HCT116 (cell line): ENCODE results near the gene BCL11B.

Experiments
- CBX3 ChIP-seq: IDR thresholded peaks from 2 replicates; pipeline ENCODE4 v1.6.1; 2012; ENCODE audit warnings: low read depth
- CTCF ChIP-seq, 3 experiments: fragments of 200-600 bp in 1 of 3; sonication (generic) in 1 of 3; IDR thresholded peaks in 2 of 3; conservative IDR thresholded peaks in 1 of 3; 2 replicates each; pipeline ENCODE4 v1.5.1; 2012 to 2017; ENCODE audit warnings: low read depth in 2 of 3, low read length in 2 of 3, antibody characterized with exemption in 1 of 3, borderline replicate concordance in 1 of 3, control low read depth in 1 of 3, mild to moderate bottlenecking in 1 of 3, mixed read lengths in 1 of 3, mixed run types in 1 of 3, moderate library complexity in 1 of 3; ENCODE audit not compliant: insufficient read depth in 1 of 3
- EZH2 ChIP-seq: fragments of 200-600 bp; sonication (generic); IDR thresholded peaks from 2 replicates; pipeline ENCODE4 v1.6.1; 2017; ENCODE audit warnings: antibody characterized with exemption, mixed run types
- EZH2phosphoT487 ChIP-seq: fragments of 200-600 bp; IDR thresholded peaks from 2 replicates; pipeline ENCODE4 v1.6.1; 2018; ENCODE audit warnings: antibody characterized with exemption, borderline replicate concordance
- FOSL1 ChIP-seq: IDR thresholded peaks from 2 replicates; pipeline ENCODE4 v1.6.1; 2012; ENCODE audit warnings: low read depth
- POLR2A ChIP-seq: IDR thresholded peaks from 2 replicates; pipeline ENCODE4 v1.7.0; 2011; ENCODE audit warnings: borderline replicate concordance; ENCODE audit not compliant: insufficient read depth, insufficient read length; ENCODE audit errors: extremely low read depth
- POLR2AphosphoS5 ChIP-seq: IDR thresholded peaks from 2 replicates; pipeline ENCODE4 v1.6.1; 2011; ENCODE audit warnings: mild to moderate bottlenecking, low read depth, low read length, moderate library complexity
- YY1 ChIP-seq: IDR thresholded peaks from 2 replicates; pipeline ENCODE4 v1.6.1; 2011; ENCODE audit warnings: low read length, low read depth, moderate library complexity, mild to moderate bottlenecking; ENCODE audit not compliant: insufficient replicate concordance; ENCODE audit errors: extremely low read depth
- ZBTB33 ChIP-seq: IDR thresholded peaks from 2 replicates; pipeline ENCODE4 v1.6.1; 2011; ENCODE audit warnings: mild to moderate bottlenecking, low read length, moderate library complexity; ENCODE audit not compliant: insufficient replicate concordance; ENCODE audit errors: extremely low read depth

GRCh38 chr14:99157676-99158075 lies 114.3 kb downstream of the BCL11B start:
- TF ChIP-seq ZBTB33 (no peak), CTCF (IDR thresholded peaks at IDR 0.05 in 2 of 3, conservative IDR thresholded peaks at IDR 0.05 in 1 of 3; ENCODE audit: borderline replicate concordance in 1 of 3, insufficient read depth in 1 of 3, low read depth in 2 of 3, low read length in 2 of 3) (no peak), EZH2phosphoT487 (no peak), CBX3 (no peak), YY1 (no peak), POLR2A (no peak), POLR2AphosphoS5 (no peak), FOSL1 (no peak), EZH2 (no peak)
